IMR-90 (cell line): ENCODE measurements around the gene OTUD7B. TPM values are rescaled to one million over a fixed set of nuclear protein-coding genes. Genes with fewer than 3 reads are reported as not detected.

Experiments used
- ATAC-seq: fragments of 200-7000 bp; cut with Tn5 transposase; 2 replicates; pipeline ENCODE4 v1.9.1; 2020; ENCODE audit warnings: low read depth, mild to moderate bottlenecking, moderate library complexity
- BruUV-seq: library from RNA; stranded (reverse); fragments of 400-500 nt; replicated peaks from 2 replicates; lab custom pipeline; 2021; lab: Mats Ljungman, UMichigan
- CTCF ChIA-PET: fragments of 300-600 bp; formaldehyde crosslinking; extraction: SDS; loops from one replicate; lab custom pipeline; 2021; ENCODE audit warnings: antibody characterized with exemption; lab: Yijun Ruan, JAX
- POLR2A ChIA-PET: fragments of 300-600 bp; sonication (Branson Sonifier 250); formaldehyde crosslinking; loops from one replicate; lab custom pipeline; 2022; ENCODE audit warnings: antibody characterized with exemption; ENCODE audit not compliant: unreplicated experiment; lab: Charles Lee
- DNase-seq: peaks from one replicate; pipeline ENCODE4 v3.0.0; 2013
- H2AFZ ChIP-seq: replicated peaks from 2 replicates; pipeline ENCODE3; 2013; ENCODE audit warnings: low read length, mild to moderate bottlenecking; ENCODE audit not compliant: poor library complexity
- H2AK5ac ChIP-seq: 2 replicates; pipeline ENCODE4 v1.6.1; 2013; ENCODE audit warnings: low read depth, low read length, inconsistent platforms
- H2AK9ac ChIP-seq: replicated peaks from 2 replicates; pipeline ENCODE3; 2013; ENCODE audit warnings: mild to moderate bottlenecking, low read depth, low read length, moderate library complexity; ENCODE audit not compliant: poor library complexity
- H2BK120ac ChIP-seq: 2 replicates; pipeline ENCODE4 v1.6.1; 2013; ENCODE audit warnings: low read depth, low read length, inconsistent platforms
- H2BK15ac ChIP-seq: 3 replicates; pipeline ENCODE4 v1.6.1; 2013; ENCODE audit warnings: low read depth, low read length, inconsistent platforms
- H2BK20ac ChIP-seq: 2 replicates; pipeline ENCODE4 v1.6.1; 2013; ENCODE audit warnings: low read depth, mild to moderate bottlenecking, inconsistent platforms, low read length, moderate library complexity
- H2BK5ac ChIP-seq: 2 replicates; pipeline ENCODE4 v1.6.1; 2013; ENCODE audit warnings: mild to moderate bottlenecking, low read depth, low read length, inconsistent platforms; ENCODE audit not compliant: poor library complexity, severe bottlenecking
- H3K14ac ChIP-seq: replicated peaks from 2 replicates; pipeline ENCODE4 v1.6.1; 2013; ENCODE audit warnings: low read depth, low read length, inconsistent platforms
- H3K18ac ChIP-seq: 2 replicates; pipeline ENCODE4 v1.6.1; 2013; ENCODE audit warnings: low read depth, low read length, control low read depth
- H3K23ac ChIP-seq: 2 replicates; pipeline ENCODE4 v1.6.1; 2013; ENCODE audit warnings: low read depth, low read length, inconsistent platforms
- H3K27ac ChIP-seq: 2 replicates; pipeline ENCODE4 v1.5.1; 2013; ENCODE audit warnings: mild to moderate bottlenecking, control low read depth, low read length; ENCODE audit not compliant: insufficient read depth
- H3K27me3 ChIP-seq: 2 replicates; pipeline ENCODE4 v1.6.1; 2013; ENCODE audit warnings: low read length; ENCODE audit not compliant: control insufficient read depth, insufficient read depth
- H3K36me3 ChIP-seq: 2 replicates; pipeline ENCODE4 v1.6.1; 2013; ENCODE audit warnings: low read length, mixed read lengths; ENCODE audit not compliant: control insufficient read depth, insufficient read depth
- H3K4ac ChIP-seq: 2 replicates; pipeline ENCODE4 v1.6.1; 2013; ENCODE audit warnings: low read depth, low read length, inconsistent platforms
- H3K4me1 ChIP-seq: 2 replicates; pipeline ENCODE4 v1.6.1; 2013; ENCODE audit warnings: low read length, mixed read lengths; ENCODE audit not compliant: control insufficient read depth, insufficient read depth
- H3K4me2 ChIP-seq: 2 replicates; pipeline ENCODE4 v1.6.1; 2013; ENCODE audit warnings: low read depth, mild to moderate bottlenecking, control low read depth, low read length, moderate library complexity
- H3K4me3 ChIP-seq: 2 replicates; pipeline ENCODE4 v1.5.1; 2013; ENCODE audit warnings: low read depth, mild to moderate bottlenecking, control low read depth, low read length, moderate library complexity; ENCODE audit not compliant: insufficient read depth
- H3K56ac ChIP-seq: 2 replicates; pipeline ENCODE4 v1.6.1; 2013; ENCODE audit warnings: low read length, inconsistent platforms; ENCODE audit not compliant: insufficient read depth; ENCODE audit errors: extremely low read depth
- H3K79me1 ChIP-seq, 2 experiments: 2 replicates each; pipeline ENCODE4 v1.6.1; 2013; ENCODE audit warnings: low read length in 2 of 2, inconsistent platforms in 1 of 2, low read depth in 1 of 2
- H3K9ac ChIP-seq: 2 replicates; pipeline ENCODE4 v1.6.1; 2013; ENCODE audit warnings: low read depth, low read length, control low read depth
- H3K9me1 ChIP-seq: 2 replicates; pipeline ENCODE4 v1.6.1; 2013; ENCODE audit warnings: low read length, inconsistent platforms; ENCODE audit not compliant: insufficient read depth
- H3K9me3 ChIP-seq: 2 replicates; pipeline ENCODE4 v1.6.1; 2013; ENCODE audit warnings: low read length; ENCODE audit not compliant: control insufficient read depth, insufficient read depth
- H4K20me1 ChIP-seq: 2 replicates; pipeline ENCODE4 v1.6.1; 2013; ENCODE audit warnings: low read length, inconsistent platforms; ENCODE audit not compliant: insufficient read depth
- H4K5ac ChIP-seq: 2 replicates; pipeline ENCODE4 v1.6.1; 2013; ENCODE audit warnings: mild to moderate bottlenecking, low read depth, low read length, control low read depth
- H4K8ac ChIP-seq, 2 experiments: 2 replicates each; pipeline ENCODE4 v1.6.1; 2013; ENCODE audit warnings: low read depth in 2 of 2, low read length in 2 of 2, control low read depth in 1 of 2, inconsistent platforms in 1 of 2
- H4K91ac ChIP-seq: 2 replicates; pipeline ENCODE4 v1.6.1; 2013; ENCODE audit warnings: low read depth, low read length, inconsistent platforms; ENCODE audit not compliant: insufficient read depth
- USF2 ChIP-seq: fragments of 150-350 bp; IDR thresholded peaks from 2 replicates; pipeline ENCODE4 v1.6.1; 2017; ENCODE audit warnings: mild to moderate bottlenecking, antibody characterized with exemption, low read length, low read depth
- dilution Hi-C: fragments of 300-500 bp; cut with HindIII; formaldehyde crosslinking; loops from one replicate; pipeline ENCODE4 v1.14.3; 2018; ENCODE audit warnings: low sequenced_read_pairs; ENCODE audit not compliant: unreplicated experiment
- in situ Hi-C: fragments of 300-500 bp; cut with MboI; formaldehyde crosslinking; loops from 3 replicates; pipeline ENCODE4 v1.14.3; 2019; ENCODE audit warnings: low sequenced_read_pairs, inconsistent platforms, mixed read lengths
- intact Hi-C: fragments of 100-400 bp; cut with micrococcal nuclease; formaldehyde crosslinking; loops from 2 replicates; pipeline ENCODE4 v1.10.0; 2022
- polyA plus RNA-seq, 3 experiments: library from polyadenylated mRNA; depleted of rRNA; stranded (reverse); fragments of >200 nt; gene quantifications; 2 replicates each; pipeline ENCODE4 v1.2.3, GENCODE V29; 2012; ENCODE audit warnings: low replicate concordance in 1 of 3
- total RNA-seq: library from RNA; depleted of rRNA; stranded (reverse); fragments of >200 nt; gene quantifications from 2 replicates; pipeline ENCODE4 v1.2.3, GENCODE V29; 2012

Gene OTUD7B
- total and polyA plus RNA-seq, 2 of the 4 experiments (the other 2 are of a cell fraction), result 7.5 to 18.6 TPM

DNA sequence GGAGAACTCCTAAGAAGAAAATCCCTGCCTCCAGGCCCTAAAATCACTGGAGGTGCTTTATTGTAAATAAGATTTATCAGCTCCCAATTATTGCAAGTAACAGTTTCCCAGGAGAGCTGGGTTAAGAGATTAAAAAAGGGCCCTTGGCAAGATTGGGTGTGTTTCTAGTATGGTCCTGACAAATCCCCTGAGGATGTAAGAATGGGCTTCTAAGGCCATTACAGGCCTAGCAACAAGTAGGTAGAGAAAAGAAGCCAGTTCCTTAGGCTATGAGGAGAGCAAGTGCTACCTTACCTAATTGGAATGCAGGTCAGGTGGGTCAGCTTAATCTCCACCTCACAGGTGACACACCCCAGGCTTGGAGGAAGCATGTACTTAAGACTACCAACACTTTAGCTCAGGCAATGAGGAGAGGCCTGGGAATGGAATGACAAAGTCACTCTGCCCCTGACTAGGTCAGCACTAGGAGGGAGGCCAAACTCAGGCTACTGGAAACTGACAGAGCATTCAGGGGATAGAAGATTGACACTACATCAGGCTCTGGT is 6.8 kb upstream of the OTUD7B start:
- no peaks in the 10 kb centered on the region for H3K36me3 ChIP-seq
- H3K4me1 ChIP-seq, result no peaks in the 10 kb centered on the region
- no peak overlapping the region for H2BK20ac ChIP-seq
- no peaks in the 10 kb centered on the region for H3K9me3 ChIP-seq
- peaks cover 3% of the 10 kb centered on the region; the same call in 1 of the 2 replicates for H3K9me1 ChIP-seq
- no peak overlapping the region for H2AFZ ChIP-seq
- ChIA-PET POLR2A (no interaction called here), CTCF (no interaction called here)
- no peak overlapping the region for H2BK15ac ChIP-seq
- H3K4me2 ChIP-seq, result no peak overlapping the region
- no peak overlapping the region for H3K9ac ChIP-seq
- no peak overlapping the region for H4K91ac ChIP-seq
- no peak overlapping the region for H2AK9ac ChIP-seq
- intact Hi-C loops, result no loop called here
- no peak for TF ChIP-seq USF2
- no peaks in the 10 kb centered on the region for H3K27me3 ChIP-seq
- no TSS peak for BruUV-seq
- in situ Hi-C loops, result no loop called here
- H4K20me1 ChIP-seq, result no peaks in the 10 kb centered on the region
- dilution Hi-C loops, result no loop called here
- H2BK5ac ChIP-seq, result no peak overlapping the region
- H3K4ac ChIP-seq, result no peak overlapping the region
- H3K4me3 ChIP-seq, result no peak overlapping the region
- H3K27ac ChIP-seq, result no peak overlapping the region
- no peaks in the 10 kb centered on the region for H3K79me1 ChIP-seq
- no peak overlapping the region for H2AK5ac ChIP-seq
- H3K18ac ChIP-seq, result no peak overlapping the region
- DNase-seq (no peak), ATAC-seq (no peak)
- H4K8ac ChIP-seq, result no peak overlapping the region
- no peak overlapping the region for H3K56ac ChIP-seq
- H4K5ac ChIP-seq, result no peak overlapping the region
- no peak overlapping the region for H3K23ac ChIP-seq
- no peak overlapping the region; the same call in 1 of the 2 replicates for H3K14ac ChIP-seq
- no peak overlapping the region for H2BK120ac ChIP-seq
